HEK293T (cell line): ENCODE data around the gene DUSP22.

Source experiments
- ARNT ChIP-seq: fragments of 450-650 bp; IDR thresholded peaks from 2 replicates; pipeline ENCODE4 v1.6.1; 2017; ENCODE audit warnings: mild to moderate bottlenecking
- BHLHE40 ChIP-seq: fragments of 450-650 bp; IDR thresholded peaks from 2 replicates; pipeline ENCODE4 v1.6.1; 2016; ENCODE audit warnings: mild to moderate bottlenecking, moderate library complexity, borderline replicate concordance
- ELF4 ChIP-seq: fragments of 450-650 bp; IDR thresholded peaks from 2 replicates; pipeline ENCODE4 v1.6.1; 2017; ENCODE audit warnings: antibody characterized with exemption
- FOXK2 ChIP-seq: fragments of 450-650 bp; IDR thresholded peaks from 2 replicates; pipeline ENCODE4 v1.6.1; 2016; ENCODE audit warnings: mild to moderate bottlenecking
- FOXM1 ChIP-seq: fragments of 450-650 bp; IDR thresholded peaks from 2 replicates; pipeline ENCODE4 v1.6.1; 2017; ENCODE audit warnings: mild to moderate bottlenecking, borderline replicate concordance
- HDGF ChIP-seq: fragments of 450-650 bp; IDR thresholded peaks from 2 replicates; pipeline ENCODE4 v1.6.1; 2017; ENCODE audit warnings: antibody characterized with exemption, borderline replicate concordance
- L3MBTL2 ChIP-seq: fragments of 450-650 bp; conservative IDR thresholded peaks from 2 replicates; pipeline ENCODE4 v1.6.1; 2016; ENCODE audit warnings: mild to moderate bottlenecking
- LEF1 ChIP-seq: fragments of 450-650 bp; IDR thresholded peaks from 2 replicates; pipeline ENCODE4 v1.6.1; 2017; ENCODE audit warnings: mild to moderate bottlenecking, borderline replicate concordance
- NFRKB ChIP-seq: fragments of 450-650 bp; IDR thresholded peaks from 2 replicates; pipeline ENCODE4 v1.6.1; 2016; ENCODE audit warnings: mild to moderate bottlenecking, moderate library complexity
- PKNOX1 ChIP-seq: fragments of 450-650 bp; IDR thresholded peaks from 2 replicates; pipeline ENCODE4 v1.6.1; 2016
- SP1 ChIP-seq: fragments of 450-650 bp; IDR thresholded peaks from 2 replicates; pipeline ENCODE4 v1.6.1; 2017
- SUZ12 ChIP-seq: fragments of 450-650 bp; IDR thresholded peaks from 2 replicates; pipeline ENCODE4 v1.6.1; 2016; ENCODE audit warnings: mild to moderate bottlenecking
- TARDBP ChIP-seq: fragments of 450-650 bp; IDR thresholded peaks from 2 replicates; pipeline ENCODE4 v1.6.1; 2016
- ZNF384 ChIP-seq: fragments of 450-650 bp; IDR thresholded peaks from 2 replicates; pipeline ENCODE4 v1.6.1; 2016

GRCh38 chr6:303948-304558 lies 11.8 kb downstream of the DUSP22 start:
- TF ChIP-seq TARDBP (no peak), PKNOX1 (no peak), BHLHE40 (no peak), FOXK2 (no peak), HDGF (no peak), SP1 (no peak), SUZ12 (no peak), ELF4 (no peak), ZNF384 (no peak), FOXM1 (no peak), ARNT (no peak), LEF1 (no peak), NFRKB (no peak), L3MBTL2 (no peak)
